Measurements from ENCODE around the gene RAI14. TPM values are rescaled to one million over a fixed set of nuclear protein-coding genes. Genes with fewer than 3 reads are reported as not detected.
"Not testable (repeated sequence)": the region's sequence is repeated elsewhere in the genome, so short reads cannot be mapped to it uniquely, and the experiment has no call there.

RAI14 gene
- total RNA-seq, 1 donor from 2014 or later = 1.2 TPM

DNA sequence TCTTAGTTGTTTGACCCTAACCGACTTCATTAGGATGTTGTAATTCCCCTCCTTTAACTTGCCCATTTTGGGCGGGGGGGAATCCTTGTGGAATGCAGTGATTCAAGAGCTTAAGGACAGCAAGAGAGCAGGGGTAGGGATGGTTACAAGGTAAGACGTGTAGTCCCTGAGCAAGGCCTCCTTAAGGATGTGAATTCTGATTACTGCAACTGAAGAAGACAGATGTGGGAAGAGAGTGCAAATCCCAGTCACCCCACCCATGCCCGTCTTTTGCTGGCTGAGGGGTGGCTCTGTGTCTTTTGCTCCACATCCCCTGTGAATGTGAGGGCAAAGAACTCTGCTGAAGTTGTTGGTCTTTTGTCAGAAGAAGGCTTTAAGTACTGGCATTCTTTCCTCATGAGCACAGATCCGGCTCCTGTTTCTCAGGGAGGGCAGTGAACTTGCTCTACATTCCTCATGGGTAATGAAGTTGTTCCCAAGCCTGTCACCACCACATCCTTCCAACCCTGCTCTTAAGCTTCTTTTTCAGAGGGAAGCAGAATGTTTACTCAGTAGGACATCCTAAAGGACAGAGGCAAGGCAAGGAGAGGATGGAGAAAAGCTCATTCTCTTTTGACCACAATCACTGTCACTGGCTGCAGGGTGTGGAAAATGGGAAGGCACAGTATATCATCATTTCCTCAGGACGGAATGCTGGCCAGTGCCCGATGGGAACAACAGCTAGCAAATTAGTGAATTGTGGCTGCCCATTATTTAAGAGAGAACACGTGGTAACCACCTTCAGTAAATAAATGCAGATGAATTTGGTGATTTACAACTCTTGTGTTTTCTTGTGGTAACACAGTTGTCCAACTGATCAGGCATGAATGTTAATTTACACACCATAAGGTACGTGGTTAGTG, 61.5 kb downstream of the RAI14 start:
- Mint-ChIP-seq H3K36me3 (ENCODE audit: low read depth) (no peaks in the 10 kb centered on the region), H3K27ac (no peak overlapping the region)

DNA sequence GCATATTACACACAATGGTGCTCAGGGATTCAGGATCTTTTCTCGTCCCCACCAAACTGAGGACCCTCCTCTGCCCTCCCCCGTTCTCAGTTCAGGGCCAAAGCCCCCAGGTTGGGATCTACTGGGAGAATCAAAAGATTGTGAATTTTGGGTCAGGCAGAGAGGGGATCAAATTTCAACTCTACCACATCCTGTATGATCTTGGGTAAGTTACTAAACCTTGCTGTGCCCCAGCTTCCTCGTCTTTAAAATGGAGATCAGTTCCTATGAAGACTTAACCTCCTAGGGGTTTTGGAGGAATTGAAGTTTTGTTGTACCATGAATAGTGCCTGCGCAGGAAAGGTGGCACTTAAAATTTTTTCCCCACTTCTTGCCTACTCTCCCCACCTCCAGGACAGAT, 62.4 kb downstream of the RAI14 start:
- H3K27me3 Mint-ChIP-seq (ENCODE audit: insufficient read depth) = peaks cover 5% of the 10 kb centered on the region
- no peaks in the 10 kb centered on the region for H3K36me3 Mint-ChIP-seq (ENCODE audit: low read depth)
- intact Hi-C loops (cut with micrococcal nuclease) = no loop called here
- H3K4me1 Mint-ChIP-seq (ENCODE audit: low read depth) = no peaks in the 10 kb centered on the region
- no peak overlapping the region for H3K27ac Mint-ChIP-seq
- DNase-seq (ENCODE audit: low spot score) = no peak
- no peak overlapping the region for H3K4me3 Mint-ChIP-seq
- no peaks in the 10 kb centered on the region for H3K9me3 Mint-ChIP-seq

More for the DNA sequence above, 61.5 kb downstream of the RAI14 start:
- H3K9me3 Mint-ChIP-seq = no peaks in the 10 kb centered on the region
- H3K27me3 Mint-ChIP-seq (ENCODE audit: insufficient read depth) = peaks cover 5% of the 10 kb centered on the region
- no peaks in the 10 kb centered on the region for H3K4me1 Mint-ChIP-seq (ENCODE audit: low read depth)
- DNase-seq (ENCODE audit: low spot score) = no peak
- intact Hi-C loops (cut with micrococcal nuclease) = no loop called here
- no peak overlapping the region for H3K4me3 Mint-ChIP-seq

DNA sequence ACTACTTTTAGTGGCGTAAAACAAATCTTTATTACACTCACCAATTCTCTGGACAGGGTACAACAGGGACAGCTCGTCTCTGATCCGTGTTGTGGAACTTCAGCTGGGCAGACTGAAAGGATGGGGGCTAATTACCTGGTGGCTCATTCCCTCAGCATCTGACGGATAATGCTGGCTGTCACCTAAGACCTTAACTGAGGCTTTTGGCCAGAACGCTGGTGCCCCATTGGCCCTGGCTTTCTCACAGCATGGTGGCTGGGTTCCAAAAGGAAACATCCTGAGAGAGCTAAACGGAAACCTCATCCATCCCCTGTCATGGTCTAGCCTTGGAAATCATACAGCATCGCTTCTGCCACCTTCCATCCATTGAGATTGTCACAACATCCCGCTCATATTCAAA, 62.9 kb downstream of the RAI14 start:
- Mint-ChIP-seq H3K36me3 (ENCODE audit: low read depth) (no peaks in the 10 kb centered on the region), H3K9me3 (no peaks in the 10 kb centered on the region), H3K4me1 (ENCODE audit: low read depth) (no peaks in the 10 kb centered on the region), H3K4me3 (no peak overlapping the region), H3K27ac (no peak overlapping the region), H3K27me3 (ENCODE audit: insufficient read depth) (peaks cover 5% of the 10 kb centered on the region)
- intact Hi-C loops (cut with micrococcal nuclease) = no loop called here
- DNase-seq (ENCODE audit: low spot score) = no peak

DNA sequence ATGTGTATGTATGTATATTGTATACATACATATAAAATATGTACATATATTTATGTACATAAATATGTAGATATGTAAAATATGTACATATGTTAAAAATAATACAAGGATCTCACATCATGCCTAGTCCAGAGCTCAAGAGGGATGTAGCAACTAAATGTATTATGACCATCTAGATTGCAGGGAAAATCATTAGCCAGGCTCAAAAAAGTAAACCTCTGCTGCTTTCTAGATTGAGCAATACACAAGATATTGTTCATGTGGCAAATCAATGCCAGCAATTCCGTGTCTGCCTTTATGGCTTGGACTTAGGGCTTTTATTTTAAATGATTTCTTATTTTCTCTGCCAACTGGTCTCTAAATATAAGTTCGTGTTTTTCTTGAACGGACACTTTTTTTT, 65.2 kb downstream of the RAI14 start:
- Mint-ChIP-seq H3K27me3 (ENCODE audit: insufficient read depth) (peaks cover 5% of the 10 kb centered on the region), H3K27ac (no peak overlapping the region), H3K4me3 (no peak overlapping the region), H3K4me1 (ENCODE audit: low read depth) (no peaks in the 10 kb centered on the region), H3K36me3 (ENCODE audit: low read depth) (no peaks in the 10 kb centered on the region), H3K9me3 (no peaks in the 10 kb centered on the region)
- DNase-seq (ENCODE audit: low spot score) = no peak
- intact Hi-C loops (cut with micrococcal nuclease) = no loop called here

DNA sequence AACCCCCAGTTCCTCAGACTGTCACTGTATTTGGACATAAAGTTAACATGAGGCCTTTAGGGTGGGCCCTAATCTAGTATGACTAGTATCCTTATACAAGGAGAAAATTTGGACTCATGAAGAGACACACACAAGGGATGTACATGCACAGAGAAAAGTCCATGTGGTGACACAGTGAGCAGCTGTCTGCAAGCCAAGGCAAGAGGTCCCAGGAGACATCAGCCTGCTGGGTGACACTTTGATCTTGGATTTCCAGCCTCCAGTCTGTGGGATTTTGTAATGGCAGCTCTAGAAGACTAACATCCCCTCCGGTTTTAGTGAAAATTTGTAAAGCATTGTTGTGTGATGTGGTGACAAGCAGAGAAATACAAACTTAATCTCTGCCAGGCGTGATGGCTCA, 66.1 kb downstream of the RAI14 start:
- H3K27ac Mint-ChIP-seq = no peak overlapping the region
- intact Hi-C loops (cut with micrococcal nuclease) = no loop called here
- H3K4me3 Mint-ChIP-seq = no peak overlapping the region
- H3K27me3 Mint-ChIP-seq (ENCODE audit: insufficient read depth) = peaks cover 5% of the 10 kb centered on the region
- DNase-seq (ENCODE audit: low spot score) = no peak
- H3K9me3 Mint-ChIP-seq = no peaks in the 10 kb centered on the region
- H3K4me1 Mint-ChIP-seq (ENCODE audit: low read depth) = no peaks in the 10 kb centered on the region
- H3K36me3 Mint-ChIP-seq (ENCODE audit: low read depth) = no peaks in the 10 kb centered on the region

DNA sequence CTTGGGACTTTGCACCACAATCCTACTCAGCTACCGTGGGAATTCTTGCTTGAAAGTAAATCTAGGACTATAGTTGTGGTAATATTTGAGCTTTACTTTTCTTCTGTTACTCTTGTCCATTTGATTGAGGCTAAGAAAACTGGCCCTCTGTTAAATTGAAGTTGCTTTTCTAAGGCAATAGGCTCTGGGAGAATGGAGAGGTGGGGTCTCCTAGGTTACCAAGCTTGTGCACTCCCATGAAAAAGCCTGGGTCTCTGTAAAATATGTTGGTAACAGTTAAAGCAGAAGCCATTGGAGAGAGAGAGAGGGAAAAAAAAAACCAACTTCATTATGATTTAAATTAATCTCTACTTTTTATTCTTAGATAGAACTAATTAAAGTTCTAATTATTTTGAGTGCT, 68.6 kb downstream of the RAI14 start:
- H3K27ac Mint-ChIP-seq = no peak overlapping the region

DNA sequence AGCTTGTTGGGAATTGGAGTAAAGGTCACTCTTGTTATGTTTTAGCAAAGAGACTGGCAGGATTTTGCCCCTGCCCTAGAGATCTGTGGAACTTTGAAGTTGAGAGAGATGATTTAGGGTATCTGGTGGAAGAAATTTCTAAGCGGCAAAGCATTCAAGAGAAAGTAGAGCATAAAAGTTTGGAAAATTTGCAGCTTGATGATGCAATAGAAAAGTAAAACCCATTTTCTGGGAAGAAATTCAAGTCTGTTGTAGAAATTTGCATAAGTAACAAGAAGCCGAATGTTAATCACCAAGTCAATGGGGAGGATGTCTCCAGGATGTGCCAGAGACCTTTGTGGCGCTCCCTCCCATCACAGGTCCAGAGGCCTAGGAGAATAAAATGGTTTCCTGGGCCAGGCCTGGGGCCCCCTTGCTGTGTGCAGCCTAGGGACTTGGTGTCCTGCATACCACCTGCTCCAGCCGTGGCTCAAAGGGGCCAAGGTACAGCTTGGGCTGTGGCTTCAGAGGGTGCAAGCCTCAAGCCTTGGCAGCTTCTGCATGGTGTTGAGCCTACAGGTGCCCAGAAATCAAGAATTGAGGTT, 71.1 kb downstream of the RAI14 start:
- H3K27ac Mint-ChIP-seq; H3K4me1 Mint-ChIP-seq (ENCODE audit: low read depth); DNase-seq (ENCODE audit: low spot score); H3K4me3 Mint-ChIP-seq; intact Hi-C loops (cut with micrococcal nuclease); H3K9me3 Mint-ChIP-seq; H3K36me3 Mint-ChIP-seq (ENCODE audit: low read depth); H3K27me3 Mint-ChIP-seq (ENCODE audit: insufficient read depth): not testable (repeated sequence)

More for the DNA sequence above, 68.6 kb downstream of the RAI14 start:
- Mint-ChIP-seq H3K27me3 (ENCODE audit: insufficient read depth) (no peaks in the 10 kb centered on the region), H3K9me3 (no peaks in the 10 kb centered on the region), H3K4me3 (no peak overlapping the region), H3K36me3 (ENCODE audit: low read depth) (no peaks in the 10 kb centered on the region), H3K4me1 (ENCODE audit: low read depth) (no peaks in the 10 kb centered on the region)
- intact Hi-C loops (cut with micrococcal nuclease) = no loop called here
- DNase-seq (ENCODE audit: low spot score) = no peak

DNA sequence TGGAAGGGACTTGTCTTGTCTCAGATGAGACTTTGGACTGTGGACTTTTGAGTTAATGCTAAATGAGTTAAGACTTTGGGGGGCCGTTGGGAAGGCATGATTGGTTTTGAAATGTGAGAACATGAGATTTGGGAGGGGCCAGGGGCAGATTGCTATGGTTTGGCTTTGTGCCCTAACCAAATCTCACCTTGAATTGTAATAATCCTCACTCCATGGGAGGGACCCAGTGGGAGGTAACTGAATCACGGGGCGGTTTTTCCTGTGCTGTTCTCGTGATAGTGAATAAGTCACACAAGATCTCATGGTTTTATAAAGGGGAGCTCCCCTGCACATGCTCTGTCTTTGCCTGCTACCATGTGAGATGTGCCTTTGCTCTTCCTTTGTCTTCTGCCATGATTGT, 72.1 kb downstream of the RAI14 start:
- intact Hi-C loops (cut with micrococcal nuclease) = no loop called here
- H3K27ac Mint-ChIP-seq = no peak overlapping the region

DNA sequence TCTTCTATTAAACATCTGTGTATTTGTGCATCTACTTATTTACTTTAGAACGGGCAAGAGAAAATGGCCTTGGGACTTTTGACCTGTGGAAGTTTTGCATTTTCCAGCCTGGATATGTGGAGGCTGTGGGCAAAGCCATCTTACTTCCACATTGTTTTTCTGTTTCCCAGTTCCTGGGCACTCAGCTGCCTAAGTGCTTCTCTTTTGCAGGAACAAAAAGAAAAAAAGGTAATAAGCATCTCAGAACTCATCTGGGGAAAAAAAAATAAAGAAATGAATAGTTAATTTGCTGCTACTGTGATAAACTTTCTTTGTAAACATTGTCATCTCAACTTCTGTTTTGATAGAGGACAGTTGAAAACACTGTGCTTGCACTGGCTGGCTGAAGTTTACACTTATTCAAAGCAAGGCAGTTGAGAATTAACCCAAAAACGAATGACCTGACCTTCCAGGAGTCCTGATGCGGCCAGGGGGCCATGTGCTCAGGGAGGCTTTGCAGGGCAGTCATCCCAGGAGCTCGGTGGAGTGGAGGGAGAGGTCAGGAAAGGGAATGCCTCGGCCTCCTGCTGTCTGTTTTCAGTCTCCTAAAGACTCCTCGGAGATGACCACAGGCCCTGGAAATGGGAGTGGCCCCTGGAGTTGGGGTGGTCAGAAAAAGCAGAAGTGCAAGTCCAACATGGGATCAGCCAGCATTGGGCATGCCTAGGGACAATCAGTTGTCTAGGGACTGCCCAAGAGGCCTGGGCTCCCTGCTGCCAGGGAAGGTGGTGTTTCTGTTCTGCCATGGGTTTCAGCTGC, 75.5 kb downstream of the RAI14 start:
- no peak overlapping the region for H3K27ac Mint-ChIP-seq
- no peaks in the 10 kb centered on the region for H3K36me3 Mint-ChIP-seq (ENCODE audit: low read depth)
- no peaks in the 10 kb centered on the region for H3K9me3 Mint-ChIP-seq
- H3K4me3 Mint-ChIP-seq = no peak overlapping the region
- H3K4me1 Mint-ChIP-seq (ENCODE audit: low read depth) = no peaks in the 10 kb centered on the region
- no peak for DNase-seq (ENCODE audit: low spot score)
- no peaks in the 10 kb centered on the region for H3K27me3 Mint-ChIP-seq (ENCODE audit: insufficient read depth)
- intact Hi-C loops (cut with micrococcal nuclease) = no loop called here

More for the DNA sequence above, 72.1 kb downstream of the RAI14 start:
- no peaks in the 10 kb centered on the region for H3K36me3 Mint-ChIP-seq (ENCODE audit: low read depth)
- H3K4me3 Mint-ChIP-seq = no peak overlapping the region
- no peaks in the 10 kb centered on the region for H3K9me3 Mint-ChIP-seq
- H3K27me3 Mint-ChIP-seq (ENCODE audit: insufficient read depth) = no peaks in the 10 kb centered on the region
- H3K4me1 Mint-ChIP-seq (ENCODE audit: low read depth) = no peaks in the 10 kb centered on the region
- DNase-seq (ENCODE audit: low spot score) = no peak

DNA sequence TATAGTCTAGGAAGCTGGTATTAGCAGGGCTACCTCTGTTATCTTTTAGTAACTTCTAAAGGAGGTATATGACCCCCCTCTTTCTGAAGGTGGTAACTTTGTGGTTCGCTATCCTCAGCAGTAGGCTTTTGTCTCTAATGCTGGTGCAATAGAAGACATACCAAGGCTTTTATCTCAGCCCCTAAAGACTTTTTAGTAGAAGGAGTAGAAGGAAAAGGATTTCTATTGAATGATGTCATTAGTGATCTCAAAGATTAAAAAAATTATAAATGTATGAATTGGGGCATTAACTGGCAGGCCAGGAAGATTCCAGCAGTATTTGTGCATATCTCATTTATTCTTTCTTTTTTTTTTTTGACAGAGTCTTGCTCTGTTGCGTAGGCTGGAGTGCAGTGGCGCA, 78.2 kb downstream of the RAI14 start:
- no peak overlapping the region for H3K27ac Mint-ChIP-seq
- DNase-seq (ENCODE audit: low spot score) = no peak
- H3K36me3 Mint-ChIP-seq (ENCODE audit: low read depth) = no peaks in the 10 kb centered on the region
- no peak overlapping the region for H3K4me3 Mint-ChIP-seq
- intact Hi-C loops (cut with micrococcal nuclease) = no loop called here
- no peaks in the 10 kb centered on the region for H3K4me1 Mint-ChIP-seq (ENCODE audit: low read depth)
- H3K27me3 Mint-ChIP-seq (ENCODE audit: insufficient read depth) = peaks cover 2% of the 10 kb centered on the region
- H3K9me3 Mint-ChIP-seq = no peaks in the 10 kb centered on the region

DNA sequence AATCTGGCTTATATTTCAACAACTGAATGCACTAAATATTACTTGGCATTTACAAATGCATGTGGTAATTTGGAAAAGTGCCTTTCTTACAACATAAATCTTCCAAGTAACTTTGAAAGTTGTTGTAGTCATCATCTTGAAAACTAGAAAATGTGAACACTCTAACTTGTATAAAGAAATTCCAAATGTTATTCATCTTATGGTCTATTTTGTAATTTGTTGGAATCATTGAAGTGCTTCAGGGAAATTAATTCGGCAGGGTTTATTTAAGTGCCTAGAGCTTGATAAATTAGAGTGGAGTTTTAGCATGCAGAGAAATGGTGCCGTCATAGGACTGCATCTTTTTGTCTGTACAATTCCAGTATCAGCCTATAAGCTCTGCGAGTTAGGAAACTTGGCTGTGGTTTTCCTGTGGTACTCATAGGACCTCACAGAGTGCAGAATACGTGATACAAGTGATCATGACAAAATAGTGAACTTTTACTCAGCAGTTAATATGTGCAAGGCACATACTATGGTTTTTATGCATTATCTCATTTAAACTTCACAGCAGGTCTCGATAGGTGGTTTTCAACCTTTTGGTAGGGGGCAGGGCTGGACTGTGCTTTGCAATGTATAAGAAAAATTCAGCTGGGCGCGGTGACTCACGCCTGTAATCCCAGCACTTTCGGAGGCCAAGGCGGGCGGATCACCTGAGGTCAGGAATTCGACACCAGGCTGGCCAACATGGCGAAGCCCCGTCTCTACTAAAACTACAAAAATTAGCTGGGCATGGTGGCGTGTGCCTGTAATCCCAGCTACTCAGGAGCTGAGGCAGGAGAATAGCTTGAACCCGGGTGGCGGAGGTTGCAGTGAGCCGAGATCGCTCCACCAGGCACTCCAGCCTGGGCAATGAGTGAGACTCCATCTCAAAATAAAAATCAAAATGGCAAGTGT, 79.6 kb downstream of the RAI14 start:
- Mint-ChIP-seq H3K9me3 (no peaks in the 10 kb centered on the region), H3K27ac (no peak overlapping the region), H3K27me3 (ENCODE audit: insufficient read depth) (peaks cover 2% of the 10 kb centered on the region), H3K4me1 (ENCODE audit: low read depth) (no peaks in the 10 kb centered on the region), H3K36me3 (ENCODE audit: low read depth) (no peaks in the 10 kb centered on the region), H3K4me3 (no peak overlapping the region)
- no peak for DNase-seq (ENCODE audit: low spot score)
- intact Hi-C loops (cut with micrococcal nuclease) = no loop called here

DNA sequence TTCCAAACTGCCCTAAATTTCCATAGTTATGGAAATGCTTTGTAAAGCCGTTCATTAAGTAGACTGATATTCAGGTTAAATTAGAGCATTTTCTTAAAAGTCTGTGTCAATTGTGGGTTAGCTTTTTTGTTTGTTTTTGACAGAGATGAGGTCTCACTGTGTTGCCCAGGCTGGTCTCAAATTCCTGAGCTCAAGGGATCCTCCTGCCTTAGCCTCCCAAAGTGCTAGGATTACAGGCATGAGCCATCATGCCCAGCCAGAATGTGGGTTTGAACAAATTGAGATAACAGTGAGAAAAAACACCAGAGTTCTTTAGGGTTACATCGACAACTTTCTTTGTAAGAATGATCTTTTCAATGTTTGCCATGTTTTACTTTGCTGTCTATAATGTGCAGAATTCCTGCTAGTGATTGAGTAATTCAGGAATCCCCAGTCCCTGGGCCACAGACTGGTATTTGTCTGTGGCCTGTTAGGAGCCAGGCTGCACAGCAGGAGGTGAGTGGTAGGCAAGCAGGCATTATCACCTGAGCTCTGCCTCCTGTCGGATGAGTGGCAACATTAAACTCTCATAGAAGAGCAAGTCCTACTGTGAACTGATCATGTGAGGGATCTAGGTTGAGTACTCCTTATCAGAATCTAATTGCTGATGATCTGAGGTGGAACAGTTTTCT, 80.5 kb downstream of the RAI14 start:
- Mint-ChIP-seq H3K9me3 (no peaks in the 10 kb centered on the region), H3K4me3 (no peak overlapping the region), H3K36me3 (ENCODE audit: low read depth) (no peaks in the 10 kb centered on the region), H3K27me3 (ENCODE audit: insufficient read depth) (peaks cover 2% of the 10 kb centered on the region), H3K4me1 (ENCODE audit: low read depth) (no peaks in the 10 kb centered on the region), H3K27ac (no peak overlapping the region)
- no peak for DNase-seq (ENCODE audit: low spot score)
- intact Hi-C loops (cut with micrococcal nuclease) = no loop called here

All from activated T-helper 1 cell treated with anti-CD3 and anti-CD28 coated beads, Interleukin-12 subunit alpha, Interleukin-12 subunit beta, Interleukin-2, Interleukin-4 antibody, amounts not matched to agents 30 ng/mL and 10 ng/mL and 1 ng/mL, durations not matched to agents 14 hours and 24 hours and 36 hours (primary cell).